ENCODE measurements around the gene ADCY6. TPM values are rescaled to one million over a fixed set of nuclear protein-coding genes. Genes with fewer than 3 reads are reported as not detected.

The ADCY6 gene
- total and polyA plus RNA-seq, 2 donors (not counting 1 experiment from before 2014, with no cell fraction given), result 27.4 to 53.2 TPM

- DNase-seq (ENCODE audit: low read depth in 2 of 2), result no peak
- Histone ChIP-seq H3K27ac (ENCODE audit: insufficient read depth, low read length) (no peak overlapping the region), H3K4me3 (replicated peaks in 1 of 4; ENCODE audit: control extremely low read depth in 1 of 4, insufficient read depth in 1 of 4, low read depth in 3 of 4, low read length in 4 of 4) (peak overlapping the region; percentile 72 to 98 (median 85)), H4K20me1 (ENCODE audit: control insufficient read depth, extremely low read depth, insufficient read depth, low read length) (no peaks in the 10 kb centered on the region), H3K27me3 (ENCODE audit: control insufficient read depth, insufficient read depth, low read length) (no peaks in the 10 kb centered on the region), H3K4me2 (ENCODE audit: extremely low read depth, insufficient read depth, low read length) (peak overlapping the region; percentile 87), H3K79me2 (ENCODE audit: control insufficient read depth, insufficient read depth, low read length) (peaks cover 13% of the 10 kb centered on the region), H2AFZ (ENCODE audit: low read length) (no peak overlapping the region), H3K36me3 (ENCODE audit: control insufficient read depth, insufficient read depth, low read length) (no peaks in the 10 kb centered on the region), H3K9me3 (ENCODE audit: control insufficient read depth, insufficient read depth, low read depth, low read length) (no peaks in the 10 kb centered on the region), H3K9ac (ENCODE audit: insufficient read depth, low read length) (no peak overlapping the region), H3K4me1 (ENCODE audit: control insufficient read depth, extremely low read depth, insufficient read depth, low read length) (peaks cover 23% of the 10 kb centered on the region)
- TF ChIP-seq EZH2 (IDR thresholded peaks at IDR 0.05; ENCODE audit: low read length, missing control alignments) (no peak), CTCF (conservative IDR thresholded peaks at IDR 0.05 in 1 of 2, IDR thresholded peaks at IDR 0.05 in 1 of 2; ENCODE audit: low read depth in 1 of 2, low read length in 2 of 2) (no peak)
Measured at GRCh38 chr12:48816143-48816854, 27.4 kb upstream of the ADCY6 start.

- Histone ChIP-seq H3K79me2 (ENCODE audit: control insufficient read depth, insufficient read depth, low read length) (peaks cover 13% of the 10 kb centered on the region), H3K27ac (ENCODE audit: insufficient read depth, low read length) (peak overlapping the region; percentile 93), H3K4me2 (ENCODE audit: extremely low read depth, insufficient read depth, low read length) (peak overlapping the region; percentile 87), H4K20me1 (ENCODE audit: control insufficient read depth, extremely low read depth, insufficient read depth, low read length) (no peaks in the 10 kb centered on the region), H3K4me1 (ENCODE audit: control insufficient read depth, extremely low read depth, insufficient read depth, low read length) (peaks cover 31% of the 10 kb centered on the region), H3K36me3 (ENCODE audit: control insufficient read depth, insufficient read depth, low read length) (no peaks in the 10 kb centered on the region), H3K4me3 (replicated peaks in 1 of 4; ENCODE audit: control extremely low read depth in 1 of 4, insufficient read depth in 1 of 4, low read depth in 3 of 4, low read length in 4 of 4) (peak overlapping the region; percentile 72 to 98 (median 85)), H3K9ac (ENCODE audit: insufficient read depth, low read length) (peak overlapping the region; percentile 84), H2AFZ (ENCODE audit: low read length) (peak overlapping the region; percentile 38), H3K27me3 (ENCODE audit: control insufficient read depth, insufficient read depth, low read length) (no peaks in the 10 kb centered on the region), H3K9me3 (ENCODE audit: control insufficient read depth, insufficient read depth, low read depth, low read length) (no peaks in the 10 kb centered on the region)
- TF ChIP-seq CTCF (conservative IDR thresholded peaks at IDR 0.05 in 1 of 2, IDR thresholded peaks at IDR 0.05 in 1 of 2; ENCODE audit: low read depth in 1 of 2, low read length in 2 of 2) (no peak), EZH2 (IDR thresholded peaks at IDR 0.05; ENCODE audit: low read length, missing control alignments) (no peak)
- DNase-seq (ENCODE audit: low read depth in 2 of 2), result peak; percentile 83 to 87
Measured at GRCh38 chr12:48815126-48816110, 26.5 kb upstream of the ADCY6 start.
